Erythroblast (primary cell): Measurements from ENCODE around the gene BMPR1B.

Source experiments
- GATA1 ChIP-seq: IDR thresholded peaks from 2 replicates; pipeline ENCODE4 v1.6.1; 2011; ENCODE audit warnings: low read depth, mild to moderate bottlenecking, control low read depth, low read length, moderate library complexity
- POLR2A ChIP-seq: IDR thresholded peaks from 2 replicates; pipeline ENCODE4 v1.6.1; 2011; ENCODE audit warnings: mild to moderate bottlenecking, low read length

DNA sequence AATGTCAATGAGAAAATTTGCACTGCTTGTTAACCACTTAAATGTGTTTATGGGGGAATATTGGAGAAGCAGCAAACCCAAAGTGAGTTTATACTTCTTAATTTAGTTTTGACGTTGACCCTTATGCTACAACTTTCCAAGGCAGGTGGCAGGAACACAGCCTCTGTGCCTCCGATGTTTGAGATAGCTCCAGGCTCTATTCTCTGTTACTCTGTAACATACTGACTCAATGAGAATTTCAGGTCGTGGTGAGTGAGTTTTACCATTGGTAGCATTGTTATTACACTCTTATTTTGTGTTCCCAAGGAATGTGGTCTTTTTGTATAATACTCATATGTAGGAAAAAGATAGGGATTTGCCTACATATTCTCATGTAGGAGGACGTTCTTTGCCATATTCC, 210.7 kb downstream of the BMPR1B start:
- TF ChIP-seq POLR2A (no peak), GATA1 (no peak)
